Measurements from ENCODE around the gene KCNK6.

Gene KCNK6

DNA sequence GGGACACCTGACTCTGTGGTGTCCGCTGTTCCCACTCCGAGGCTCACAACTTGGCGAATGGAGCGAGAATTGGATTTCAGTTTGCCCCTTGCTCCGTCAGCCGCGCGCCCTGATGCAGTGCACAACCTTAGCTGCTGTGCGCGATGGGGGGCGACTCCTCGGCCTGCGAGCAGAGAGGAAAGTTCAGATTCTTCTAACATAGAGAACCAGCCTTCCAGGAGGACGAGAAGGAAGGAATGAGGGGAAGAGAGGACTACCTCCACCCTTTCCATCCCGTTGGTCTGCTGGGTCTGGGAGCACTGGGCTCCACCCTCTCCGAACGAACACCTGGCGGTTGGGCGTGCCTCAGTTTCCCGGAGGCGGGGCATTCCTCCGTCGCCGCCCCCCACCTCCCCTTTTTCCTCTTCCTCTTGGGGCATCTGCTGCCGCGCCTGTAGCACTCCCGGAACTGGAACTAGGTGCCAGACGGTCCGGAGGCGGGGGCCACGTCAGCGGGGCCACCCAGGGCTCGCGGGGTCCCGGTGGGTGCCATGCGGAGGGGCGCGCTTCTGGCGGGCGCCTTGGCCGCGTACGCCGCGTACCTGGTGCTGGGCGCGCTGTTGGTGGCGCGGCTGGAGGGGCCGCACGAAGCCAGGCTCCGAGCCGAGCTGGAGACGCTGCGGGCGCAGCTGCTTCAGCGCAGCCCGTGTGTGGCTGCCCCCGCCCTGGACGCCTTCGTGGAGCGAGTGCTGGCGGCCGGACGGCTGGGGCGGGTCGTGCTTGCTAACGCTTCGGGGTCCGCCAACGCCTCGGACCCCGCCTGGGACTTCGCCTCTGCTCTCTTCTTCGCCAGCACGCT is at the start of gene KCNK6:
TSS of gene KCNK6 (plus strand) at position 425 of the 838 bp plus-strand sequence. CDS start at position 531, 106 bp downstream.
- FAIRE-seq: no peak
- peak; percentile 38 for DNase-seq (ENCODE audit: low spot score)

DNA sequence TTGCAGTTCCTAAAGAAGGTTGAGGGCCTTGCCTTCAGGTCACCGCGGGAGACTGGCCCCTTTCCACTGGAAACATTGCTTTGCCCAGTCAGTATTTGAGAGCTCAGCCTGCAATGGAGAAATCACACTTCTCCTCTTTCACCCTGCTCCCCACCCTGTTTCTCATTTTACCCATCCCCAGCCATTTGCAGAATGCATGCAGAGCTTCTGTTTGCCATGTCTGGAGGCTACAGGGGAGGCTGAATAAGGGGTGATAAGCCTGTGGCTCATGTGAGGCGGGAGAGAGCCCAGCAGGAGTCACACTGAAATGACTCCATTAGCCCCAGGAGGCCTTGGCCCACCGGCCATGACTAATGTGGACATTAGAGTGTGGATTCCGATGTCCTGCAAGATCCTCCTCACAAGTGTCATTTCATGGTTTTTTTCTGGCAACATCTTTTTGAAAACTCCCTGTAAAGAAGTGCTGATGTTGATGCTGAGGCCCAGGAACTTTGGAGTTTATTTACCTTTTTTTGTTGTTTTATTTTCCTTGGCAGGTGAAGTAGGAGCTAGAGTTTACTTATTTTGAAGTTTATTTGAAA is 49.0 kb upstream of the KCNK6 start:
- FAIRE-seq (no peak), DNase-seq (ENCODE audit: low spot score) (no peak)

DNA sequence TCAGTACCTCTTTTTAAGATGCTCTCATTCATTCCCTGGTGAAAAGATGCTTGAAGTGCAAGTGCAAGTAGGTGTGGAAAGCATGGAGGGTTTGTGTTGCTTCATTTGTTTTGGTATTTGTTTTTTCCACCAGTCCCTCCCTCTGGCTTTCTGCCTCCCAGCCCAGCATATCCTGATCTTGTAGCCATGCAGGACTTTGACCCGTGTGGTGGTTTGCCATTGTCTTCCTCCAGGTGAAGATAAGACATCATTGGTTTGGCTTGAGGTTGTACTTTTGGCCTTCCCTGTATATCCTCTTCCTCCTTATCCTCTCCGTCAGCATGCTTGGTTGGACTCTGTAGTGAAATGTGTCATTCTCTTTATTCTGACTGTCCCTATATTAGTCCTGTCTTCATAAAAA is 46.1 kb upstream of the KCNK6 start:
- DNase-seq (ENCODE audit: low spot score) (no peak), FAIRE-seq (no peak)

DNA sequence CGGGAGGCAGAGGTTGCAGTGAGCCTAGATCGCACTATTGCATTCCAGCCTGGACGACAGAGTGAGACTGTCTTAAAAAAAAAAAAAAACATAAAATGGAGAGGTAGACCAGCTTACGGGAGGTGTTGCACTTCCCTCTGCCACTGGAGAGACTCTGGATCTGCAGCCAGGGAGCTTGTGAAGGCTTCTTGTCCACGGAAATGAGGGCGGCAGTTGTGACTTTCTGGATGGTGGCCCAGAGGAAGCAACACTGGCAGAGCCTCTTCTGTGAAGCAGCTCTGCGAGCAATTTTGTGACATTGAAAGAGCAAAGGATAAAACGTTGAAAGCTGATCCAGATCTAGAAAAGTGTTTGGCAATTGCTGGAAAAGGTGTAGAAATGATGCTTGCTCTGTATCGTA is 44.9 kb upstream of the KCNK6 start:
- FAIRE-seq: no peak
- no peak for DNase-seq (ENCODE audit: low spot score)

DNA sequence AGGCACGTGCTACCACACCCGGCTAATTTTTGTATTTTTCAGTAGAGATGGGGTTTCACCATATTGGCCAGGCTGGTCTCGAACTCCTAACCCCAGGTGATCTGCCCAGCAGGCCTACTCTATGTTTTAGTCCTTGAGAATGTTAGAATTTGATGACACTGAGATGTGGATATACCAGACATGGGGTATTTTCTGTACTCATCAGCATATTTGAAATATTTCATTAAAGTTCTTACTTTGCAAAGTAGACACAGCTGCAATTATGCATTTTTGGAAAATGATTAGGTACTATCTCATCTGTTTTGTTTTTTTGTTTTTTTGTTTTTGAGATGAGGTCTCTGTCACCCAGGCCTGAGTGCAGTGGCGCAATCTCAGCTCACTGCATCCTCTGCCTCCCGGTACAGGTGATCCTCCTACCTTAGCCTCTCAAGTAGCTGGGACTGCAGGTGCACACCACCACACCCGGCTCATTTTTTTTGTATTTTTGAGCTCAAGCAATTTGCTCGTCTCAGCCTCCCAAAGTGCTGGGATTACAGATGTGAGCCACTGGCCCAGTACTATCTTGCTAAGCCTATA is 42.6 kb upstream of the KCNK6 start:
- DNase-seq (ENCODE audit: low spot score) (no peak), FAIRE-seq (no peak)

DNA sequence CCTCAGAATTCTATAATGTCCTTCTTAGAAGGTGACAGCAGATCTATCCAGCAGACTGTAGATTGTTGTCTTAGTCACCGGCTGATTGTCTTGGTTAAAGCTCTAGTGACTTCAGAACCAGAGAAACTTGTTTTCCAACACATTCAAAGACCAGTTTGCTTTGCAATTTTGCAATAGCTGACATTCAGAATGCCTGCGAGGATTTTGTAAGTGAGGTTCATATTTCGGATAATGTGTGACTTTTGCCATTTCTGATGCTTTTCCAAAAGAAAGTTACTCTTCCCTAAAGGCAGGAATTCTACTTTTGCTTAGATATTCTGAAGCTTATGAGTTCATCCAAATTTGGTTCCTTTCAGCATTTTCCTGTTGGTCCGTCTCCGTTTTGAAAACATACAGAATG is 42.1 kb upstream of the KCNK6 start:
- FAIRE-seq (no peak), DNase-seq (ENCODE audit: low spot score) (no peak)

DNA sequence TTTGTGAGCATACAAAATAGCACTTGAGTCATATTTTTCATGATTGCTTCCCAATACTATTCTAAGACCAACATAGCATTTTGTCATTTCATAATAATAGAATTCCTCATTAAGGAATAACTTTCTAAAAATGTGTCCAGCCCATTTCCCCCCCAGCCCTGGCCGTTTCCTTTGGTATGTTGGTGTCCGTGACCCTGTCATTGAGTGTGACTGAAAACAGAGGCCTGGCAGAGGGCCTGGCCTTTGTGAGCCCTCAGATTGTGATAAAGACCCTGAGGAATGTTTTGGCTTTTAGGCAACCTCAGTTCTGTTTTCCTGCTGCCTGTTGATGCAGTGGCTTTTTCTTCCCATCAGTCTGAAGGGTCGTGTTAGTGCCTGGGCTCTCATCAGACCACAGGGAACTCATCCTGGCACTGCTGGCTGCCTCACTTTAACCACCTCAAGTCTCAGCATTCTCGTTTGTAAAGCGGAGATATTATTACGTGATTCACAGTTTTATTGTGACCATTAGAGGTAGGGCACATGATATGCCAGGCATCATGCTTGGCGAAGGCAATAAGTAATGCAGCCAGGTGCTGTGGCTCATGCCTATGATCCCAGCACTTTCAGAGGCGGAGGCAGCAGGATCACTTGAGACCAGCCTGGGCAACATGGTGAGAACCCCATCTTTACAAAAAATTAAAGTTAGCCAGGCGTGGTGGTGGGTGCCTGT is 41.5 kb upstream of the KCNK6 start:
- DNase-seq (ENCODE audit: low spot score): no peak
- FAIRE-seq: no peak

DNA sequence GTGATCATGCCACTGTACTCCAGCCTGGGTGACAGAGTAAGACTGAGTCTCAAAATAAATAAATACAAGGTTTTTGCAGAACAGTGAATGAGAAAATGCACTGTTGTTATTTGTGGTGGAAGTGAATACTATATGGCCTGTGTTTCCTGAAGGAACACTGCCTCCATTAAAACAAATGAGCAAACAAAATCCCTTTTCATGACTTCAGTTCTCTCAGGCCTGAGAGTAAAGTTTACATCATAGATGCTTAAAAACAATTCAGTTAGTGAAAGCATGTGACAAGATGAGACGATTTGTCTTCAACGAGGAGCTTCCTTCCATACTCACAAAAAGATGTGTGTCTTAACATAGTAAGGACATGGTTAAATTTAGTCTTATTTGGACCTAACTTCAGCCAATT is 40.9 kb upstream of the KCNK6 start:
- no peak for FAIRE-seq
- DNase-seq (ENCODE audit: low spot score): no peak

DNA sequence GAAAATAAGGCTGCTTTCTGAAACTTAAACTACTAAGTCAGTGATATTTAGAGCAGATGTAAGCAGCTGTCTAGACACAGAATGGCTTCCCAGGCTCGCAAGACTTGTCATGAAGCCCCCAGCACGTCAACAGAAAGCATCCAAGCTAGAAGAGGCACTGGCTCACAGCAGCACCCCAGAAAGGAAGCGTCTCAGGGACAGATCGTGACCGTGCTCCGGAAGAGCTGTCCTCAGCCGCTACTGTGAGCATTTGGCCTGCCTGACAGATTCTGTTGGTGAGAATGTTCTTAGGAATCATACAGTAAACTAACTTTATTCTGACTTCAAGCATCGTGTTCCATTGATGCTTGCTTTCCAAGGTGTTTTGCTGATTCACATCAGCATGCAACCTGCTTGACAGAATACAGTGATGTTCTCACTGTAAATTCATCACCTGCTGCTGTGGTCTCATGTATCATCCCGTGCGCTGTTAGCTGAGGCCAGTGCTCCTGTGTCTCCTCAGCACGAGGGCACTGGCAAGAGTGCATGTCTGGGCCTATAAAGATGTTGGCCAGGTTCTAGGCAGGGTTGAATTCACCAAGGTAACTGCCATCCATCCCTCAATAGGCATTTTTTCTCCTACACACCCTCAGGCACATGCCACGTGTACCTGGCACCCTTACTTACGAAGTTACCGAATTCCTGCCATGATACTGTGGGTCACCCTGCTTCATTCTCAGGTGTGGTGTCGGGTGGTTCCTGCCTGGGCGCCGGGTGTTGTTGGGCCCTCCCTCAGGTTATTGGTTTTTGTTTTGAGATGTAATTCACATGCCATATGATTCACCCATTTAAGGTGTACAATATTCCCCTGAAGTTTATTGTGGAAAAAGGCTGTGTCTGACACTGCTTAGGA is 39.4 kb upstream of the KCNK6 start:
- no peak for FAIRE-seq
- DNase-seq (ENCODE audit: low spot score): no peak

DNA sequence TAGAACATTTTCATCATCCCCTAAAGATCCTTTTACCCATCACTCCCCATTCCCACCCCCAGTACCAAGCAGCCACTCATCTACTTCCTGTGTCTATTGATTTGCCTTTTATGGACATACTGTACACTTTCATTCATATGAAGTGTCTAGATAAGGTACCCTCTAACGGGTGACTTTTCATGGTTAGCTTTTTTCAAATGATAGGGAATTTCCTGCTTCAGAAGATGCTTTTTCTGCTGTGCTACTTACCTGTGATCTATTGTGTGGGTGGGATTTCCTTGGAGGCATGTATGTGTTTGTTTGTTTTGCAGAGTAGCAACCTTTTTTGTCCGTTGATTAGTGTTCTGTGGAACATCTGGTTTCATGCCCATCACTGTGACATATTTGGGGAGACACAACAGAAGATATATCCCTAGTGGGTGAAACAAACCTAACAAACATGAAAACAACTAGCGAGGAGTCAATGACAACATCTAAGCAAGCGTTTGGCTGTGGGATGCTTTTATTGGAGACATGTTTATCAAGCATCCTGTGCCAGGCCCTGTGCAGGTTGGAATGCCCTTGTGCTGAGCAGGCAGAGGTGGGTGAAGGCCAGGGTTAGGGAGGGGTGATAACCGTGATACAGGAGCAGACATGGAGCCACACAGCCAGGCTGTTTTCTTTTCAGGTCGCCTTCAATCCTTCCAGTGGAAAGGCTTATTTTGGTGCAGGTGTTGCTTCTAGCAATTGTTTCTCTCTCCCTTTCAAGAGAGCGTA is 37.7 kb upstream of the KCNK6 start:
- no peak for FAIRE-seq
- no peak for DNase-seq (ENCODE audit: low spot score)

DNA sequence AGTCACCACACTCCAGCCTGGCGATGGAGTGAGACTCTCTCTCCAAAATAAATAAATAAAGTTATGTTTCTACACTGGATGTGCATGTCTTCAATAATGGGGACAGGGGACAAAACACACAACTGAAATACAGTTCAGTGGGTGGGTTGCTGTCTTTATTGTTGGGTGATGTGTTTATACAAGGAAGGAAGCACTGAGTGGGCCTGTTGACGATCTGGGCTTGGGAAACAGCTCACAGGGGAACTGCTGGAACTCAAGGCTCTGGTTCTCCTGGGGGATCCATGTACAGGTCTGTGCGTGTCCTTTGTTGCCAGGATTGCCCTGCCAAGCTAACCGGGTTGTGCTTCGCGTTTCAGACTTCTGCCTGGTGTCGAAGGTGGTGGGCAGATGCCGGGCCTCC is 36.4 kb upstream of the KCNK6 start:
- FAIRE-seq: no peak
- DNase-seq (ENCODE audit: low spot score): no peak

DNA sequence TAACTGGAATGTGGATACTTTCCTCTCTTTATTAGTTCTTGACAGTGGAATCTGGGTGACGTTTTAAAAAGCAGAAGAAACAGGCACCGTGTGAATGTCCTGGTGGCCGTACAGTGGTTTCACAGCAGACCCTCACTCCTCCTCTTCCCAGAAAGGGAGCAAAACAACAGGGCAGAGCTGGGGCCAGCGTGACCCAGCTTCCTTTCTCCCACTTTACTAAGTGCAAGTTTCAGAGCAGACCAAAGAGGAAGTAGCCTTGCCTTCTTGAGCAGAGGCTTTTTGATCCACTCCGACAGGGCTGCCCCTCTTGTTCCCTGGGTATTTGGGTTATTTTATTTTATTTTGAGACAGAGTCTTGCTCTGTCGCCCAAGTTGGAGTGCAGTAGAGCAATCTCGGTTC is 35.2 kb upstream of the KCNK6 start:
- no peak for FAIRE-seq
- DNase-seq (ENCODE audit: low spot score): no peak

DNA sequence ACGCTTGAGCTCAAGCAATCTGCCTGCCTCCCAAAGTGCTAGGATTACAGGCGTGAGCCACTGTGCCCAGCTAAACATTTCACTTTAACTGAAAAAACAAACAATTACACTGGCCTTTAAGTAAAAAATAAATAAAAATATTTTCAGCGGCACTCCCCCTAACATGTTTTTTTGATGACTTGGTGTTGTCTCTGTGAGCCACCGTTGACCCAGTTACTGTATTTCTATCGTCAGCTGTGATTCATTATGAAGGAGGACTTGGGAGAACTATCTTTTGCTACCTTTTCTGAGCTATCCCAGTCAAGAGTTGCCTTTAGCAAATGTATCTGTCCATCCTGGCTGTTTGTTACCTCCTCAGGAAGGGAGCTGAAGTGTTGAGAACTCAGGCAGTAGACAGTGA is 34.1 kb upstream of the KCNK6 start:
- no peak for DNase-seq (ENCODE audit: low spot score)
- FAIRE-seq: no peak

DNA sequence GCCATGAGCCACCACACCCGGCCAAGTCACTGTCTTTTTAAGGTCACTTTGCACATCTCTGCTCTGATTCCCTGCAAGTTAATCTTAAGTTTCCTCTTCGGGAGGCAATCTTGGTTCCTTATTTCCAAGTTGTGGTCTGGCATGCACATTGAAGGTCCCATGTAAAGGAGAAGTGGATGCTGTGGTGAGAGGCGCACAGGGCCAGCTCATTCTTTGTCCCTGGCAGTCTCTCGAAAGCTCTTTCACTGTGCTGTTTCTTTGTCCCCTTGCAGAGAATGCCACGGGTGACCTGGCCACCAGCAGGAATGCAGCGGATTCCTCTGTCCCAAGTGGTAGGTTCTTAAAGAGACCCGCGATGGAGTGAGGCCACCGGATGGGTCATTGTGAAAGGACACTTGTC is 32.0 kb upstream of the KCNK6 start:
- no peak for DNase-seq (ENCODE audit: low spot score)
- no peak for FAIRE-seq

DNA sequence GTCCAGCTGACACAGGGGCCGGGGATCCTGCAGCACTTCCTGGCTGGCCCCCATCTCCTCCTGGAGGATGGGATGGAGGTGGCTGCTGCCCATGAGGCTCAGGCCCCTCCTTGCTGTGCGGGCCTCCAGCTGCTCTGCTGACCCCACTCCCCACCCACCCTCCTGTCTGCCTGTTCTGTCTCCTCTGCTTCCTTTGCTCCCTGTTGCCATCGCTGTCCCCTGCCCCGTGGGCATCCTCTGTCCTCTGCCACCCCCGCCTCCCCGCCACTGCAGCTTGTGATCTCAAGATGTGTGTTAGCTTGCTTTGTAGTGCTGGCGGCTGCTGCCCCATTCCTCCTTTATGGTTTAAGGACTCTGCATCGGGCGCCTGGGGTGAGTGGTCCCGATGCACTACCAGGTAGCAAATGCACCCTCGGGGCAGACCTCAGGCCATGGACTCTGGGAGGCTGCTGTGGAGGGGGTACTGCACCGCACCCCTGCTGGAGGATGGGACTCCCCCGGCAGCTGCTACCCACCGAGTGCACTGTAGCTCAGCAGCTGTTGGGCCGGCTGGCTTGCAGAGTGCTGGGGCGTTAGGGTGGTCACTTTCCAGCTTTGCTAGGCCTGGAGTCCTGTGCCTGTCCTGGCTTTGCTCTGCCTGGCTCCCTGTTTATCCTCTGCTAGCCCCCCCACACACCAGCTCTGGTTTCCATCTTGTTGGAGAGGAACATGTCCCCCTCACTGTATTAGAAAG is 31.4 kb upstream of the KCNK6 start:
- no peak for FAIRE-seq
- DNase-seq (ENCODE audit: low spot score): no peak

DNA sequence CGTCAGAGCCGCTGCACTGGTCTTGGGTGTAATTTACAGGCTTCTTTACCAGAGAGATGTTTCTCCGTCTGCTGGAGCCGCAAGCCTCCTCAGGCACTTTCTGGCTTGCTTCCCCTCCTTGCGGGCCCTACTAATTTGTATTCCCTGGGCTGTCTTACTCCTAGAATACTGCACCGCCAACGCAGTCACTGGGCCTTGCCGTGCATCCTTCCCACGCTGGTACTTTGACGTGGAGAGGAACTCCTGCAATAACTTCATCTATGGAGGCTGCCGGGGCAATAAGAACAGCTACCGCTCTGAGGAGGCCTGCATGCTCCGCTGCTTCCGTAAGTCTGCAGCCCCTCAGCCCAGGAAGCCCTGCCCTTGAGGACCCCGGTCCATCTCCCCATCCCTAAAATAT is 29.7 kb upstream of the KCNK6 start:
- no peak for DNase-seq (ENCODE audit: low spot score)
- no peak for FAIRE-seq

DNA sequence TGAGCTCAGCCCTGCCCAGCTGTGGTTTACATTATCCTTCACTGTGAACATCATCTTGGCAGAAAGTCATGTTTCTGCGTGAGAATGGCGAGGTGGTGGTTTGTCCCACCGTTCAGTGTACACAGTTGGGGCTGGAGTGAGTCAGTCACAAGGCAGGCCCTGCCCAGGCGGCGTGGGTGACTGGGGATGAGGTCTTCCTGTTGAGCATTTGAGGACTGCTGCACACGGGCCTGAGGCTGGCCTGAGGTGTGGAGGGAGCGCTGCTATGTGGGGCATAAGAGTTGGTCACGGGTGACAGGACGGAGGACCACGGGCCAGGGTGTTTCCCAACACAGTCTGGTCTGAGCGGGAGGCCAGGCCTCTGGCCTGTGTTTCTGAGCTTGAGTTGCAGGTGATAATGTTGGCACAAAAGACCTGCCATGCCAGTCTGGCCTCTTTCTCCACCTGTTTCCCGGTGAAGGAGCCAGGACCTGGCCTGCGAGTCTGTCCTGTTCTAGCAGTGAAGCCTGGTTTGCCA is 29.0 kb upstream of the KCNK6 start:
- FAIRE-seq: peak; percentile 89
- DNase-seq (ENCODE audit: low spot score): peak; percentile 82

DNA sequence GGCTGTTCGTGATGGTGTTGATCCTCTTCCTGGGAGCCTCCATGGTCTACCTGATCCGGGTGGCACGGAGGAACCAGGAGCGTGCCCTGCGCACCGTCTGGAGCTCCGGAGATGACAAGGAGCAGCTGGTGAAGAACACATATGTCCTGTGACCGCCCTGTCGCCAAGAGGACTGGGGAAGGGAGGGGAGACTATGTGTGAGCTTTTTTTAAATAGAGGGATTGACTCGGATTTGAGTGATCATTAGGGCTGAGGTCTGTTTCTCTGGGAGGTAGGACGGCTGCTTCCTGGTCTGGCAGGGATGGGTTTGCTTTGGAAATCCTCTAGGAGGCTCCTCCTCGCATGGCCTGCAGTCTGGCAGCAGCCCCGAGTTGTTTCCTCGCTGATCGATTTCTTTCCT is 27.8 kb upstream of the KCNK6 start:
- FAIRE-seq (no peak), DNase-seq (ENCODE audit: low spot score) (no peak)

DNA sequence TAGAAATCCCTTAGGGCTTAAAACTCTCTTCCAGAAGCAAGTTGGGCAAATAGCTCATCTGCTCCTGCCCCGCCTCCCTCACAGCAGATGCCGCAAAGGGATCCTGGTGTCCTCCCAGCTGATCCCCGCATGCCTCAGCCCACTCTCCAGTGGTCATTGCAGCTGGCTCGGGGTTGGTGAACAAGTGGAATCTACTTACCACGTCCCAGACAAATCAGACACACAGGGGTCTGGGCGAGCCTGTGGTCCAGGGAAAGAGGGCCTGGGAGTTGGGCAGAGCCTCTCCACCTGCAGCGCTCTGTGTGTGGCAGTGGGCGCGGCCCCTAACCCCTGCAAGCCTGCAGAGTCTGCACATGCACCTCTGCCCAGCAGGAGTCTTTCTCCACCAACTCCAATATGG is 26.4 kb upstream of the KCNK6 start:
- FAIRE-seq (no peak), DNase-seq (ENCODE audit: low spot score) (no peak)

DNA sequence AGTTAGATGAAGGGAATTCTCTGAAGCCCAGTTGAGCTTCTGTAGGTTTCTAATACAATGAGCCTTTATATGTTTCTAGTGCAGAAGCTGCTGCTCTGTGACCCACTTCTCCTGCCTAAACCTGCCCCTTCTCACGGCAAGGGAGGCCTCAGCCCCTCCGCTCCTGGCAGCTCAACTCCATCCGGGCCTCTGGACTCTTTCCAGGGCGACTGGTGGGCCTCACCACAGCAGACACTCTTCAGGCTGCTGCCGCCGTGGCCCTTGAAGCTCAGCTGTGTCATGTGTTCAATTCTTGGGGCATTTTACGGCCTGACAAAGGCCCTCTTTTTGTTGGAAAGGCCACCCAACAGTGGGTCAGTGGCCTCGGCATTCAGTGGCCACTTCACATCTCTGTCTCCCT is 25.6 kb upstream of the KCNK6 start:
- DNase-seq (ENCODE audit: low spot score) (no peak), FAIRE-seq (no peak)
